CD14-positive monocyte (primary cell): ENCODE data around the gene CNOT2. TPM values are rescaled to one million over a fixed set of nuclear protein-coding genes. Genes with fewer than 3 reads are reported as not detected.

Experiments used
- DNase-seq, 3 donors: peaks; one replicate each; pipeline ENCODE4 v3.0.0-alpha.2; 2011 to 2022
- H2AFZ ChIP-seq: 2 replicates; pipeline ENCODE4 v1.6.0; 2012; ENCODE audit warnings: mild to moderate bottlenecking, low read depth, low read length, inconsistent platforms; ENCODE audit not compliant: insufficient read depth, poor library complexity, severe bottlenecking
- H3K27ac ChIP-seq, 2 donors: 1 replicate in 1 of 2; 2 replicates in 1 of 2; pipeline ENCODE4 v1.5.1; 2012 to 2013; ENCODE audit warnings: low read length in 2 of 2, control low read depth in 1 of 2, inconsistent platforms in 1 of 2, low read depth in 1 of 2, mild to moderate bottlenecking in 1 of 2
- H3K27me3 ChIP-seq, 2 donors: one replicate each; pipeline versions ENCODE4 v1.6.0 to v1.6.1; 2011 to 2013; ENCODE audit warnings: low read length in 2 of 2; ENCODE audit not compliant: control insufficient read depth in 2 of 2, insufficient read depth in 2 of 2
- H3K36me3 ChIP-seq, 2 donors: replicated peaks in 1 of 2; 1 replicate in 1 of 2; 2 replicates in 1 of 2; pipeline versions ENCODE4 v1.5.1 to v1.6.1; 2012 to 2013; ENCODE audit warnings: low read length in 2 of 2, control low read depth in 1 of 2, inconsistent platforms in 1 of 2, mild to moderate bottlenecking in 1 of 2; ENCODE audit not compliant: insufficient read depth in 2 of 2, control insufficient read depth in 1 of 2
- H3K4me1 ChIP-seq, 2 donors: 1 replicate in 1 of 2; 2 replicates in 1 of 2; pipeline versions ENCODE4 v1.5.1 to v1.6.1; 2012 to 2013; ENCODE audit warnings: low read length in 2 of 2, control low read depth in 1 of 2, inconsistent platforms in 1 of 2, mild to moderate bottlenecking in 1 of 2, moderate library complexity in 1 of 2; ENCODE audit not compliant: insufficient read depth in 2 of 2, control insufficient read depth in 1 of 2
- H3K4me2 ChIP-seq: replicated peaks from 2 replicates; pipeline ENCODE3; 2012; ENCODE audit warnings: low read length, moderate library complexity, mild to moderate bottlenecking; ENCODE audit not compliant: poor library complexity, severe bottlenecking; ENCODE audit errors: extremely low read depth
- H3K4me3 ChIP-seq, 3 experiments: fragments of 200-600 bp in 1 of 3; sonication (generic) in 1 of 3; replicated peaks in 1 of 3; 1 replicate in 2 of 3; 2 replicates in 1 of 3; pipeline ENCODE4 v1.5.1; 2011 to 2013; ENCODE audit warnings: low read length in 3 of 3, mild to moderate bottlenecking in 3 of 3, control low read depth in 2 of 3, low read depth in 2 of 3, inconsistent platforms in 1 of 3, moderate library complexity in 1 of 3
- H3K79me2 ChIP-seq: 2 replicates; pipeline ENCODE4 v1.6.0; 2012; ENCODE audit warnings: mild to moderate bottlenecking, control low read depth, inconsistent platforms, low read length, moderate library complexity; ENCODE audit not compliant: insufficient read depth
- H3K9ac ChIP-seq: 2 replicates; pipeline ENCODE4 v1.6.0; 2017; ENCODE audit warnings: low read length, mild to moderate bottlenecking; ENCODE audit not compliant: insufficient read depth, poor library complexity, severe bottlenecking
- H3K9me3 ChIP-seq, 2 donors: replicated peaks in 1 of 2; 1 replicate in 1 of 2; 2 replicates in 1 of 2; pipeline versions ENCODE4 v1.5.1 to v1.6.1; 2012 to 2013; ENCODE audit warnings: low read length in 2 of 2, control low read depth in 1 of 2; ENCODE audit not compliant: control insufficient read depth in 1 of 2, insufficient read depth in 1 of 2
- H4K20me1 ChIP-seq: 2 replicates; pipeline ENCODE4 v1.6.0; 2012; ENCODE audit warnings: mild to moderate bottlenecking, low read length, control low read depth, moderate library complexity; ENCODE audit not compliant: insufficient read depth
- H3K27ac Mint-ChIP-seq, 7 donors: one replicate each; pipeline ENCODE4 v1.8.0; 2020; ENCODE audit warnings: mild to moderate bottlenecking in 7 of 7, mixed read lengths in 7 of 7, moderate library complexity in 6 of 7, inconsistent platforms in 2 of 7
- H3K27me3 Mint-ChIP-seq, 3 donors: one replicate each; pipeline ENCODE4 v1.8.0; 2021 to 2022; ENCODE audit warnings: low read depth in 3 of 3, mild to moderate bottlenecking in 3 of 3, mixed read lengths in 3 of 3, moderate library complexity in 3 of 3, inconsistent platforms in 1 of 3
- H3K36me3 Mint-ChIP-seq, 2 donors: one replicate each; pipeline ENCODE4 v1.8.0; 2020; ENCODE audit warnings: mixed read lengths in 2 of 2, inconsistent platforms in 1 of 2, mild to moderate bottlenecking in 1 of 2
- H3K4me1 Mint-ChIP-seq: one replicate; pipeline ENCODE4 v1.8.0; 2020; ENCODE audit warnings: mild to moderate bottlenecking, mixed read lengths
- H3K4me3 Mint-ChIP-seq, 2 donors: one replicate each; pipeline ENCODE4 v1.8.0; 2020; ENCODE audit warnings: mild to moderate bottlenecking in 2 of 2, mixed read lengths in 2 of 2, moderate library complexity in 1 of 2
- H3K9me3 Mint-ChIP-seq, 7 donors: one replicate each; pipeline ENCODE4 v1.8.0; 2020 to 2022; ENCODE audit warnings: mixed read lengths in 7 of 7, mild to moderate bottlenecking in 6 of 7, moderate library complexity in 6 of 7, inconsistent platforms in 2 of 7
- WGBS: methylation state at CpG from one replicate; pipeline ENCODE4 v1.1.5; 2013; ENCODE audit warnings: missing lambda C conversion rate; ENCODE audit not compliant: insufficient coverage; 5-methylcytosine and 5-hydroxymethylcytosine counted together
- intact Hi-C, 2 donors: fragments of 100-400 bp; cut with micrococcal nuclease; formaldehyde crosslinking; loops; one replicate each; pipeline versions ENCODE4 v1.15.0 to v1.15.1; 2023
- polyA plus RNA-seq, 3 donors: library from polyadenylated mRNA; depleted of rRNA in 1 of 3; unstranded in 2 of 3; stranded (reverse) in 1 of 3; fragments of 300-500 nt in 2 of 3; fragments of >200 nt in 1 of 3; fragmentation: Illumina TruSeq in 2 of 3; gene quantifications; 1 replicate in 2 of 3; 2 replicates in 1 of 3; pipeline ENCODE4 v1.2.3, GENCODE V29; 2012 to 2021
- TF ChIP-seq, protein P1 (sequence below): fragments of 200-600 bp; IDR thresholded peaks from one replicate; pipeline ENCODE4 v1.8.0; 2022; ENCODE audit warnings: antibody characterized with exemption, mild to moderate bottlenecking

CNOT2 gene
- polyA plus RNA-seq, 3 donors, result 49.8 to 77.2 (median 72.7) TPM

DNA sequence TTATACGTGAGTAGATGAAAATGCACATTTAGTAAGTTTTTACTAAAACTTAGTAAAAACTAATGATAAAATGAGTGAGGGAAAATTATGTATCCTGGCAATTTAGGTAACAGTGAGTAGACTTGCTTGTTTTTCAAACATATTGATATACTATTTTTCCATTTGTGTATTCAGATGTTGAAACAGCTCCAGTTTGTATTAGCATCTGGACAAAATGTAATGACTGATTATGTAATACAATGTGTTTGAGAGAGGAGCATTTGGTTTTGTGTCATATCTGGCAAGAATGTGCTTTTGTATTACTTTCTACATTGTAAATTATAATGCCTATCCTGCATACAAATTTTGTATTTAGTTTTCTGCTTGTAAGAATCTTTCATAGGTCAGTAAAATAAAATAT is 5.6 kb downstream of the CNOT2 start:
- H3K27me3 Mint-ChIP-seq, result no peaks in the 10 kb centered on the region
- DNase-seq, result no peak
- no peaks in the 10 kb centered on the region for H3K27me3 ChIP-seq
- H3K27ac Mint-ChIP-seq, result peak overlapping the region in 1 of 7 donors; percentile 10
- H3K4me3 Mint-ChIP-seq, result no peak overlapping the region
- WGBS, result no CpG with 5 or more reads among the region's 1 CpG
- peaks cover 89% of the 10 kb centered on the region for H4K20me1 ChIP-seq
- H3K36me3 Mint-ChIP-seq, result peaks cover 7 to 30% of the 10 kb centered on the region in 2 donors
- peaks cover 0 to 2% (median 0%) of the 10 kb centered on the region in 7 donors for H3K9me3 Mint-ChIP-seq
- H3K4me3 ChIP-seq, result no peak overlapping the region
- H3K9ac ChIP-seq, result no peak overlapping the region
- H3K4me1 ChIP-seq, result peaks cover 19 to 36% of the 10 kb centered on the region in 2 donors
- peaks cover 0 to 10% of the 10 kb centered on the region in 2 donors for H3K36me3 ChIP-seq
- intact Hi-C loops, result loop anchor here in 1 of 2 donors (10.0 kb wide), 1 partner anchor 46 kb away; no protein-coding TSS in a partner anchor
- H3K79me2 ChIP-seq, result peaks cover 100% of the 10 kb centered on the region
- no peak overlapping the region for H3K4me2 ChIP-seq
- H3K9me3 ChIP-seq, result no peaks in the 10 kb centered on the region
- H3K27ac ChIP-seq, result peak overlapping the region in 1 of 2 donors; percentile 58
- no peak overlapping the region for H2AFZ ChIP-seq
- TF ChIP-seq, protein P1, sequence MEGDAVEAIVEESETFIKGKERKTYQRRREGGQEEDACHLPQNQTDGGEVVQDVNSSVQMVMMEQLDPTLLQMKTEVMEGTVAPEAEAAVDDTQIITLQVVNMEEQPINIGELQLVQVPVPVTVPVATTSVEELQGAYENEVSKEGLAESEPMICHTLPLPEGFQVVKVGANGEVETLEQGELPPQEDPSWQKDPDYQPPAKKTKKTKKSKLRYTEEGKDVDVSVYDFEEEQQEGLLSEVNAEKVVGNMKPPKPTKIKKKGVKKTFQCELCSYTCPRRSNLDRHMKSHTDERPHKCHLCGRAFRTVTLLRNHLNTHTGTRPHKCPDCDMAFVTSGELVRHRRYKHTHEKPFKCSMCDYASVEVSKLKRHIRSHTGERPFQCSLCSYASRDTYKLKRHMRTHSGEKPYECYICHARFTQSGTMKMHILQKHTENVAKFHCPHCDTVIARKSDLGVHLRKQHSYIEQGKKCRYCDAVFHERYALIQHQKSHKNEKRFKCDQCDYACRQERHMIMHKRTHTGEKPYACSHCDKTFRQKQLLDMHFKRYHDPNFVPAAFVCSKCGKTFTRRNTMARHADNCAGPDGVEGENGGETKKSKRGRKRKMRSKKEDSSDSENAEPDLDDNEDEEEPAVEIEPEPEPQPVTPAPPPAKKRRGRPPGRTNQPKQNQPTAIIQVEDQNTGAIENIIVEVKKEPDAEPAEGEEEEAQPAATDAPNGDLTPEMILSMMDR, result no peak
- H3K4me1 Mint-ChIP-seq, result peaks cover 49% of the 10 kb centered on the region

DNA sequence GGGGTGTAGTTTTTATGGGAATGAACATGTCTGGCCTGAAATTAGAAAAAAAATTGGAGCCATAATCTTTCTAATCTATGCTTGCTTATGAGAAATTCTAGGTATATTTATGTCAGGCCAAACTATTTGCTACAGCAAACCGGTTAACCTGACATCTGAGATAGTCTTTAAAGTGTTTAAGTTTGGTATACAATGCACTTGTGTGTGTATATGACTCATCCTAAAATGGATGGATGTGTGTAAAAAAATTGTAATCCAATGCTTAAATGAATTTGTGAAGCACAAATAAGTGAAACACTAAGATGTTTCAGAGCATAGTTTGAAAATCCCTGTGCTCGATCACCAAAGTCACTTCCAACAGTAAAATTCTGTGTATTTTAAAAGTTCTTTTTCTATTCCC is 6.7 kb downstream of the CNOT2 start:
- H3K9me3 ChIP-seq, result no peaks in the 10 kb centered on the region
- no peak overlapping the region for H3K27ac Mint-ChIP-seq
- no peaks in the 10 kb centered on the region for H3K9me3 Mint-ChIP-seq
- H3K4me1 Mint-ChIP-seq, result peaks cover 43% of the 10 kb centered on the region
- H3K4me1 ChIP-seq, result peaks cover 10 to 27% of the 10 kb centered on the region in 2 donors
- intact Hi-C loops, result loop anchor here in 1 of 2 donors (10.0 kb wide), 1 partner anchor 45 kb away; no protein-coding TSS in a partner anchor
- peaks cover 99% of the 10 kb centered on the region for H4K20me1 ChIP-seq
- no peaks in the 10 kb centered on the region for H3K27me3 ChIP-seq
- H3K4me3 ChIP-seq, result no peak overlapping the region
- no peak for DNase-seq
- no CpG with 5 or more reads among the region's 2 CpGs for WGBS
- TF ChIP-seq, protein P1, result no peak
- H3K4me2 ChIP-seq, result no peak overlapping the region
- no peak overlapping the region for H3K9ac ChIP-seq
- no peak overlapping the region for H3K4me3 Mint-ChIP-seq
- peaks cover 100% of the 10 kb centered on the region for H3K79me2 ChIP-seq
- H3K27me3 Mint-ChIP-seq, result peaks cover 0 to 2% (median 0%) of the 10 kb centered on the region in 3 donors
- H3K36me3 ChIP-seq, result peaks cover 0 to 10% of the 10 kb centered on the region in 2 donors
- no peak overlapping the region for H2AFZ ChIP-seq
- no peak overlapping the region for H3K27ac ChIP-seq
- H3K36me3 Mint-ChIP-seq, result peaks cover 3 to 29% of the 10 kb centered on the region in 2 donors
